HCEC 1CT (cell line): ENCODE measurements around the gene JUND.

Experiments used
- DNase-seq: peaks from one replicate; pipeline ENCODE4 v3.0.0-alpha.2; 2017

JUND gene

GRCh38 chr19:18232540-18233223 lies 48.7 kb downstream of the JUND start:
- DNase-seq = no peak

GRCh38 chr19:18231775-18232174 lies 49.6 kb downstream of the JUND start:
- DNase-seq = no peak

- no peak for DNase-seq
Measured at GRCh38 chr19:18230941-18231734, 50.3 kb downstream of the JUND start.

GRCh38 chr19:18229915-18230314 lies 51.5 kb downstream of the JUND start:
- no peak for DNase-seq
